ENCODE results near the gene CTSL. TPM values are rescaled to one million over a fixed set of nuclear protein-coding genes. Genes with fewer than 3 reads are reported as not detected.

The CTSL gene
- total and polyA plus RNA-seq, 2 experiments from 2014 or later = 97.0 to 137 TPM

DNA sequence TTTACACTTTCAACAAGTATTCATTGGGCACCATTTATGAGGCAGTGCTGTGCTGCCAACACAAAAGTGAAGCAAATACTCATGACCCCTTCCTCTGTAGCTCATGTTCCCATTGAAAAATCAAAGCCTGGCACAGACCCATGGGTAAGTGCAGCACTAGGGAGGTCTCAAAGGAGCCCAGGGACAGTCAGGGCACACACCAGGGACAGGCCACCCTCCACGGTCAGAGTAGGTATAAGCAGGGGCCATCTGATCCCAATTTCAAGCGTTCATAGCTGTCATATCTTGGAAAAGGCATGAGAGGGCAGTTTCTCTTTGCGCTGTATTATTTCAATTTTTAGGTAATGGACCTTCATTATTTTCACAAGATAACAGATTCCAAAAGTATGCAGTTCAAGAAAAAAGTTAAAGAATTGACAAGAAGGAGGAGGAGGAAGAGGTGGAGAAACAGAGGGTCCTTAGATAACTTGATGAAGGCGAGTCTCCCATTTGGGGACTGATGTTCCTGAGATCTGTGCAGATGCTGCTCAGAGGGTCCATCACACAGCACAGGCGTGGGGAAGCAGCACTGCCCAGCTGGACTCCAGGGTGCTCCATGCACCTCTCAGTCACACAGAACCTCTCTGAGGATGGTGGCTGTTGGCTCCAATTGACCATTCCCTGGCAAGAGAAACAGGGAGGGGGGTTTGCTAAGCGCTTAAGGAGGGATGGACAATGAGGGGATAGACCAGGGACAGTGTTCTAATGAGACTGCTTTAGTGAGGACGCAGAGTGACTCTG lies 7.5 kb downstream of the CTSL start:
- Histone ChIP-seq H3K27ac (no peak overlapping the region), H3K4me3 (no peak overlapping the region), H3K4me1 (ENCODE audit: low read depth) (no peaks in the 10 kb centered on the region), H3K27me3 (no peaks in the 10 kb centered on the region), H3K9me3 (ENCODE audit: low read depth) (no peaks in the 10 kb centered on the region), H3K36me3 (peaks cover 17% of the 10 kb centered on the region)
- TF ChIP-seq, protein P1, sequence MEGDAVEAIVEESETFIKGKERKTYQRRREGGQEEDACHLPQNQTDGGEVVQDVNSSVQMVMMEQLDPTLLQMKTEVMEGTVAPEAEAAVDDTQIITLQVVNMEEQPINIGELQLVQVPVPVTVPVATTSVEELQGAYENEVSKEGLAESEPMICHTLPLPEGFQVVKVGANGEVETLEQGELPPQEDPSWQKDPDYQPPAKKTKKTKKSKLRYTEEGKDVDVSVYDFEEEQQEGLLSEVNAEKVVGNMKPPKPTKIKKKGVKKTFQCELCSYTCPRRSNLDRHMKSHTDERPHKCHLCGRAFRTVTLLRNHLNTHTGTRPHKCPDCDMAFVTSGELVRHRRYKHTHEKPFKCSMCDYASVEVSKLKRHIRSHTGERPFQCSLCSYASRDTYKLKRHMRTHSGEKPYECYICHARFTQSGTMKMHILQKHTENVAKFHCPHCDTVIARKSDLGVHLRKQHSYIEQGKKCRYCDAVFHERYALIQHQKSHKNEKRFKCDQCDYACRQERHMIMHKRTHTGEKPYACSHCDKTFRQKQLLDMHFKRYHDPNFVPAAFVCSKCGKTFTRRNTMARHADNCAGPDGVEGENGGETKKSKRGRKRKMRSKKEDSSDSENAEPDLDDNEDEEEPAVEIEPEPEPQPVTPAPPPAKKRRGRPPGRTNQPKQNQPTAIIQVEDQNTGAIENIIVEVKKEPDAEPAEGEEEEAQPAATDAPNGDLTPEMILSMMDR (IDR thresholded peaks at IDR 0.05; ENCODE audit: low read depth, low read length) = no peak
- DNase-seq (ENCODE audit: low read depth in 1 of 2, low spot score in 1 of 2) = no peak

GRCh38 chr9:87734106-87734505 lies 8.2 kb downstream of the CTSL start:
- Histone ChIP-seq H3K4me3 (no peak overlapping the region), H3K36me3 (peaks cover 17% of the 10 kb centered on the region), H3K9me3 (ENCODE audit: low read depth) (no peaks in the 10 kb centered on the region), H3K4me1 (ENCODE audit: low read depth) (no peaks in the 10 kb centered on the region), H3K27ac (no peak overlapping the region), H3K27me3 (no peaks in the 10 kb centered on the region)
- no peak for DNase-seq (ENCODE audit: low read depth in 1 of 2, low spot score in 1 of 2)
- TF ChIP-seq, protein P1 (IDR thresholded peaks at IDR 0.05; ENCODE audit: low read depth, low read length) = no peak

- H3K4me3 ChIP-seq = no peak overlapping the region
- no peaks in the 10 kb centered on the region for H3K9me3 ChIP-seq (ENCODE audit: low read depth)
- no peak for DNase-seq (ENCODE audit: low read depth in 1 of 2, low spot score in 1 of 2)
- H3K27ac ChIP-seq = no peak overlapping the region
- H3K27me3 ChIP-seq = no peaks in the 10 kb centered on the region
- TF ChIP-seq, protein P1 (IDR thresholded peaks at IDR 0.05; ENCODE audit: low read depth, low read length) = no peak
- no peaks in the 10 kb centered on the region for H3K4me1 ChIP-seq (ENCODE audit: low read depth)
- no peaks in the 10 kb centered on the region for H3K36me3 ChIP-seq
Measured at GRCh38 chr9:87739546-87739945, 13.6 kb downstream of the CTSL start.

- H3K27ac ChIP-seq = no peak overlapping the region
- DNase-seq (ENCODE audit: low read depth in 1 of 2, low spot score in 1 of 2) = no peak
- H3K4me3 ChIP-seq = no peak overlapping the region
- H3K4me1 ChIP-seq (ENCODE audit: low read depth) = no peaks in the 10 kb centered on the region
- no peaks in the 10 kb centered on the region for H3K36me3 ChIP-seq
- H3K27me3 ChIP-seq = no peaks in the 10 kb centered on the region
- H3K9me3 ChIP-seq (ENCODE audit: low read depth) = no peaks in the 10 kb centered on the region
- TF ChIP-seq, protein P1 (IDR thresholded peaks at IDR 0.05; ENCODE audit: low read depth, low read length) = no peak
Measured at GRCh38 chr9:87740209-87740608, 14.3 kb downstream of the CTSL start.

DNA sequence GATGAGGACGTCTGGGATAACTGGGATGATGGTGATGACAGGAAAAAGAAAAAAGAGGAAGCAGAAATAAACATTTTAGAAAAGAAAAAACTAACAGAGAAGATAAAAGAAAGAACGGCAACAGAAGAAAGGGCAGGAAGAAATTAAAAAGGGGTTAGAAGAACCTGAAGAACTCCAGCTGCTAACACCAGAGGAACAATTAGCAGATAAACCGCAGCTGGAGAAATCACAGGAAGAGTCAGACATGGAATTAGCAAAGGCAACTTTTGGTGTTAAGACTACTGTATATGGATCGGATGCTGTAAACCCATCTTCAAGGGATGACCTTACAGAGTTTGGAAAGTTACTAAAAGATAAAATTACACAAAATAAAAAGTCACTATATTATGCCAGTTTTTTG lies 15.4 kb downstream of the CTSL start:
- no peak overlapping the region for H3K4me3 ChIP-seq
- H3K4me1 ChIP-seq (ENCODE audit: low read depth) = no peaks in the 10 kb centered on the region
- TF ChIP-seq, protein P1 (IDR thresholded peaks at IDR 0.05; ENCODE audit: low read depth, low read length) = no peak
- no peaks in the 10 kb centered on the region for H3K36me3 ChIP-seq
- no peak for DNase-seq (ENCODE audit: low read depth in 1 of 2, low spot score in 1 of 2)
- H3K27me3 ChIP-seq = no peaks in the 10 kb centered on the region
- no peaks in the 10 kb centered on the region for H3K9me3 ChIP-seq (ENCODE audit: low read depth)
- no peak overlapping the region for H3K27ac ChIP-seq

Measured in cardiac muscle cell (in vitro differentiated cells and primary cell).